Left cardiac atrium (tissue), 4 donors: ENCODE data around the gene RBM19. TPM values are rescaled to one million over a fixed set of nuclear protein-coding genes. Genes with fewer than 3 reads are reported as not detected.

Source experiments
- ATAC-seq, 2 donors: fragments of 200-7000 bp; cut with Tn5 transposase; one replicate each; pipeline ENCODE4 v1.9.1; 2020; ENCODE audit warnings: mild to moderate bottlenecking in 2 of 2, moderate library complexity in 2 of 2
- DNase-seq: peaks from one replicate; pipeline ENCODE4 v3.0.0-alpha.2; 2020
- intact Hi-C, 2 donors: fragments of 100-400 bp; cut with DNase I; formaldehyde crosslinking; loops; one replicate each; pipeline versions ENCODE4 v1.14.1 to v1.15.1; 2022 to 2023
- total RNA-seq, 2 donors: library from RNA; stranded (reverse); fragmentation: NEBNext Ultra II Directional; extraction: Animal tissue kit (Norgen Biotek cat#: 25700); gene quantifications; one replicate each; pipeline ENCODE4 v1.2.1, GENCODE V29; 2021
- donor health status: DM: no; HTN: yes; CAD: no.
- donor health status: DM: no; HTN: yes; CAD: no; lungs with severe emphysema.
- donor health status: DM: yes; HTN: yes; CAD: no.
- donor health status: Dilated cardiomyopathy.

Gene RBM19
- total RNA-seq, 2 donors from 2014 or later = 18.1 to 18.8 TPM

GRCh38 chr12:113874999-113875561 lies 91.0 kb downstream of the RBM19 start:
- intact Hi-C loops = no loop called here
- ATAC-seq (no peak), DNase-seq (no peak)

- DNase-seq (no peak), ATAC-seq (no peak)
- intact Hi-C loops = no loop called here
Observed at GRCh38 chr12:113874326-113874725, 91.8 kb downstream of the RBM19 start.

- peak in 1 of 2 donors; percentile 23 for ATAC-seq
- no peak for DNase-seq
- intact Hi-C loops = no loop called here
Observed at GRCh38 chr12:113873740-113874139, 92.4 kb downstream of the RBM19 start.

GRCh38 chr12:113870890-113871289 lies 95.2 kb downstream of the RBM19 start:
- no peak for ATAC-seq
- intact Hi-C loops = no loop called here
- DNase-seq = no peak

GRCh38 chr12:113870035-113870434 lies 96.1 kb downstream of the RBM19 start:
- ATAC-seq (no peak), DNase-seq (no peak)
- intact Hi-C loops = no loop called here

GRCh38 chr12:113868365-113868764 lies 97.8 kb downstream of the RBM19 start:
- intact Hi-C loops = no loop called here
- DNase-seq = no peak
- no peak for ATAC-seq

GRCh38 chr12:113867258-113867657 lies 98.9 kb downstream of the RBM19 start:
- ATAC-seq (no peak), DNase-seq (no peak)
- intact Hi-C loops = no loop called here

GRCh38 chr12:113866496-113866895 lies 99.6 kb downstream of the RBM19 start:
- DNase-seq = no peak
- ATAC-seq = no peak
- intact Hi-C loops = no loop called here

GRCh38 chr12:113863455-113863845 lies 102.7 kb downstream of the RBM19 start:
- ATAC-seq (no peak), DNase-seq (no peak)
- intact Hi-C loops = no loop called here

GRCh38 chr12:113862590-113863454 lies 103.3 kb downstream of the RBM19 start:
- no peak for ATAC-seq
- intact Hi-C loops = no loop called here
- no peak for DNase-seq

- no peak for DNase-seq
- intact Hi-C loops = no loop called here
- no peak for ATAC-seq
Observed at GRCh38 chr12:113861708-113862312, 104.3 kb downstream of the RBM19 start.

- DNase-seq = no peak
- intact Hi-C loops = no loop called here
- ATAC-seq = no peak
Observed at GRCh38 chr12:113860950-113861349, 105.2 kb downstream of the RBM19 start.

- intact Hi-C loops = no loop called here
- DNase-seq (no peak), ATAC-seq (no peak)
Observed at GRCh38 chr12:113860059-113860820, 105.9 kb downstream of the RBM19 start.

GRCh38 chr12:113858841-113859386 lies 107.2 kb downstream of the RBM19 start:
- DNase-seq (no peak), ATAC-seq (no peak)
- intact Hi-C loops = no loop called here

GRCh38 chr12:113857371-113857770 lies 108.8 kb downstream of the RBM19 start:
- DNase-seq = no peak
- no peak for ATAC-seq
- intact Hi-C loops = no loop called here

- peak; percentile 61 for DNase-seq
- intact Hi-C loops = no loop called here
- peak; percentile 81 to 85 for ATAC-seq
Observed at GRCh38 chr12:113855998-113856397, 110.1 kb downstream of the RBM19 start.

- intact Hi-C loops = no loop called here
- peak in 1 of 2 donors; percentile 46 for ATAC-seq
- DNase-seq = peak; percentile 53
Observed at GRCh38 chr12:113854385-113855142, 111.6 kb downstream of the RBM19 start.

GRCh38 chr12:113853491-113853890 lies 112.6 kb downstream of the RBM19 start:
- DNase-seq (no peak), ATAC-seq (no peak)
- intact Hi-C loops = no loop called here
